ENCODE measurements around the gene TEX264. TPM values are rescaled to one million over a fixed set of nuclear protein-coding genes. Genes with fewer than 3 reads are reported as not detected.

Gene TEX264
- total RNA-seq, 2 donors from 2014 or later: 27.3 to 50.9 TPM

- no peak for TF ChIP-seq CTCF (IDR thresholded peaks at IDR 0.05)
- no peak overlapping the region for H3K27ac ChIP-seq
- H3K36me3 ChIP-seq: no peaks in the 10 kb centered on the region
- H3K4me1 ChIP-seq (ENCODE audit: control insufficient read depth in 1 of 2, low read depth in 2 of 2): no peaks in the 10 kb centered on the region
- no peaks in the 10 kb centered on the region for H3K9me3 ChIP-seq
- ATAC-seq (ENCODE audit: insufficient number of reproducible peaks, low FRiP score, low read depth) (no peak), DNase-seq (ENCODE audit: low spot score) (no peak)
- H3K27me3 ChIP-seq (replicated peaks; ENCODE audit: insufficient read depth): no peaks in the 10 kb centered on the region
- H3K4me3 ChIP-seq: no peak overlapping the region
Observed at GRCh38 chr3:51722362-51722761, 51.3 kb downstream of the TEX264 start.

GRCh38 chr3:51727500-51727899, 56.4 kb downstream of the TEX264 start:
- H3K27me3 ChIP-seq (replicated peaks; ENCODE audit: insufficient read depth): no peaks in the 10 kb centered on the region
- no peaks in the 10 kb centered on the region for H3K36me3 ChIP-seq

GRCh38 chr3:51729042-51729633, 58.1 kb downstream of the TEX264 start:
- H3K27me3 ChIP-seq (replicated peaks; ENCODE audit: insufficient read depth): no peaks in the 10 kb centered on the region
- no peaks in the 10 kb centered on the region for H3K9me3 ChIP-seq
- H3K4me3 ChIP-seq: no peak overlapping the region
- H3K4me1 ChIP-seq (ENCODE audit: control insufficient read depth in 1 of 2, low read depth in 2 of 2): no peaks in the 10 kb centered on the region
- TF ChIP-seq CTCF (IDR thresholded peaks at IDR 0.05): no peak
- ATAC-seq (ENCODE audit: insufficient number of reproducible peaks, low FRiP score, low read depth) (no peak), DNase-seq (ENCODE audit: low spot score) (no peak)
- H3K27ac ChIP-seq: no peak overlapping the region
- no peaks in the 10 kb centered on the region for H3K36me3 ChIP-seq

More at GRCh38 chr3:51727500-51727899, 56.4 kb downstream of the TEX264 start:
- H3K9me3 ChIP-seq: no peaks in the 10 kb centered on the region
- no peaks in the 10 kb centered on the region for H3K4me1 ChIP-seq (ENCODE audit: control insufficient read depth in 1 of 2, low read depth in 2 of 2)
- no peak overlapping the region for H3K27ac ChIP-seq
- no peak overlapping the region for H3K4me3 ChIP-seq
- ATAC-seq (ENCODE audit: insufficient number of reproducible peaks, low FRiP score, low read depth) (no peak), DNase-seq (ENCODE audit: low spot score) (no peak)
- TF ChIP-seq CTCF (IDR thresholded peaks at IDR 0.05): no peak

- no peaks in the 10 kb centered on the region for H3K4me1 ChIP-seq (ENCODE audit: control insufficient read depth in 1 of 2, low read depth in 2 of 2)
- H3K27me3 ChIP-seq (replicated peaks; ENCODE audit: insufficient read depth): no peaks in the 10 kb centered on the region
- H3K27ac ChIP-seq: no peak overlapping the region
- ATAC-seq (ENCODE audit: insufficient number of reproducible peaks, low FRiP score, low read depth) (no peak), DNase-seq (ENCODE audit: low spot score) (no peak)
- no peak for TF ChIP-seq CTCF (IDR thresholded peaks at IDR 0.05)
- H3K4me3 ChIP-seq: no peak overlapping the region
- no peaks in the 10 kb centered on the region for H3K36me3 ChIP-seq
- no peaks in the 10 kb centered on the region for H3K9me3 ChIP-seq
Observed at GRCh38 chr3:51733859-51734571, 63.0 kb downstream of the TEX264 start.

- TF ChIP-seq CTCF (IDR thresholded peaks at IDR 0.05): no peak
- no peaks in the 10 kb centered on the region for H3K27me3 ChIP-seq (replicated peaks; ENCODE audit: insufficient read depth)
- no peak overlapping the region for H3K4me3 ChIP-seq
- H3K36me3 ChIP-seq: no peaks in the 10 kb centered on the region
- no peak for DNase-seq (ENCODE audit: low spot score)
- ATAC-seq (ENCODE audit: insufficient number of reproducible peaks, low FRiP score, low read depth): no peak
- H3K4me1 ChIP-seq (ENCODE audit: control insufficient read depth in 1 of 2, low read depth in 2 of 2): no peaks in the 10 kb centered on the region
- no peak overlapping the region for H3K27ac ChIP-seq
- no peaks in the 10 kb centered on the region for H3K9me3 ChIP-seq
Observed at GRCh38 chr3:51734572-51734907, 63.5 kb downstream of the TEX264 start.

Measured in thoracic aorta (tissue), 2 donors.